Neural cell (in vitro differentiated cells): ENCODE measurements around the gene IKZF2. TPM values are rescaled to one million over a fixed set of nuclear protein-coding genes. Genes with fewer than 3 reads are reported as not detected.

Experiments used
- H2AFZ ChIP-seq: fragments of 200-600, 300-800 bp; sonication (generic), shearing (Covaris generic); 2 replicates; pipeline ENCODE4 v1.6.0; 2014; ENCODE audit warnings: low read depth, mild to moderate bottlenecking, antibody characterized with exemption, low read length, moderate library complexity
- H3F3A ChIP-seq: fragments of 200-600 bp; shearing (Covaris generic); 2 replicates; pipeline ENCODE4 v1.6.1; 2016; ENCODE audit warnings: mild to moderate bottlenecking, moderate library complexity, mixed read lengths, antibody characterized with exemption, low read length; ENCODE audit not compliant: insufficient read depth, poor library complexity, severe bottlenecking
- H3K27ac ChIP-seq: fragments of 200-600, 300-800 bp; sonication (generic), shearing (Covaris generic); 2 replicates; pipeline ENCODE4 v1.5.1; 2014; ENCODE audit warnings: mild to moderate bottlenecking, low read length, moderate library complexity
- H3K27me3 ChIP-seq: fragments of 300-800, 200-600 bp; sonication (generic), shearing (Covaris generic); 2 replicates; pipeline ENCODE4 v1.6.0; 2014; ENCODE audit warnings: mild to moderate bottlenecking, low read depth, low read length, moderate library complexity; ENCODE audit not compliant: insufficient read depth
- H3K36me3 ChIP-seq: fragments of 300-800, 200-600 bp; sonication (generic), shearing (Covaris generic); 2 replicates; pipeline ENCODE4 v1.5.1; 2014; ENCODE audit warnings: mild to moderate bottlenecking, antibody characterized with exemption, low read length, moderate library complexity; ENCODE audit not compliant: insufficient read depth
- H3K4me2 ChIP-seq: fragments of 300-800, 200-600 bp; sonication (generic), shearing (Covaris generic); 2 replicates; pipeline ENCODE4 v1.6.0; 2014; ENCODE audit warnings: mild to moderate bottlenecking, low read length
- H3K4me3 ChIP-seq: fragments of 300-800, 200-600 bp; sonication (generic), shearing (Covaris generic); 2 replicates; pipeline ENCODE4 v1.5.1; 2014; ENCODE audit warnings: mild to moderate bottlenecking, low read length, moderate library complexity
- H3K79me2 ChIP-seq: fragments of 200-600 bp; shearing (Covaris generic); replicated peaks from 2 replicates; pipeline ENCODE4 v1.6.0; 2014; ENCODE audit warnings: mild to moderate bottlenecking, low read length, moderate library complexity; ENCODE audit not compliant: insufficient read depth
- H3K9ac ChIP-seq: fragments of 300-800, 200-600 bp; sonication (generic), shearing (Covaris generic); 2 replicates; pipeline ENCODE4 v1.6.1; 2016; ENCODE audit warnings: mild to moderate bottlenecking, low read length, mixed read lengths
- H3K9me2 ChIP-seq: fragments of 200-600 bp; shearing (Covaris generic); 2 replicates; pipeline ENCODE4 v1.6.1; 2016; ENCODE audit warnings: mild to moderate bottlenecking, low read length, mixed read lengths; ENCODE audit not compliant: insufficient read depth
- H3K9me3 ChIP-seq: fragments of 200-600, 300-800 bp; sonication (generic), shearing (Covaris generic); 2 replicates; pipeline ENCODE4 v1.6.1; 2016; ENCODE audit warnings: mild to moderate bottlenecking, mixed run types, low read length, moderate library complexity, mixed read lengths
- H4K20me1 ChIP-seq: fragments of 200-600 bp; shearing (Covaris generic); 2 replicates; pipeline ENCODE4 v1.6.1; 2016; ENCODE audit warnings: mild to moderate bottlenecking, mixed run types; ENCODE audit not compliant: insufficient read depth
- CTCF ChIP-seq: fragments of 450-650 bp; IDR thresholded peaks from 2 replicates; pipeline ENCODE4 v1.5.1; 2014; ENCODE audit warnings: antibody characterized with exemption, mild to moderate bottlenecking, moderate library complexity; ENCODE audit not compliant: poor library complexity, severe bottlenecking
- EP300 ChIP-seq: fragments of 450-650 bp; conservative IDR thresholded peaks from 2 replicates; pipeline ENCODE4 v1.6.1; 2014; ENCODE audit warnings: antibody characterized with exemption, mild to moderate bottlenecking, moderate library complexity; ENCODE audit not compliant: poor library complexity, severe bottlenecking
- EZH2 ChIP-seq: fragments of 200-600, 300-800 bp; shearing (Covaris generic), sonication (generic); IDR thresholded peaks from 2 replicates; pipeline ENCODE4 v1.6.1; 2014; ENCODE audit warnings: antibody characterized with exemption, low read length, borderline replicate concordance, mild to moderate bottlenecking; ENCODE audit not compliant: insufficient read depth, poor library complexity, severe bottlenecking
- MXI1 ChIP-seq: fragments of 450-650 bp; conservative IDR thresholded peaks from 2 replicates; pipeline ENCODE4 v1.6.1; 2014; ENCODE audit warnings: antibody characterized with exemption, mild to moderate bottlenecking; ENCODE audit not compliant: poor library complexity, severe bottlenecking
- POLR2AphosphoS5 ChIP-seq: IDR thresholded peaks from 2 replicates; pipeline ENCODE4 v1.6.1; 2012
- RAD21 ChIP-seq: fragments of 450-650 bp; conservative IDR thresholded peaks from 2 replicates; pipeline ENCODE4 v1.6.1; 2014; ENCODE audit warnings: antibody characterized with exemption, mild to moderate bottlenecking, moderate library complexity
- SMC3 ChIP-seq: fragments of 450-650 bp; conservative IDR thresholded peaks from 2 replicates; pipeline ENCODE4 v1.6.1; 2014; ENCODE audit warnings: antibody characterized with exemption, mild to moderate bottlenecking, moderate library complexity; ENCODE audit not compliant: poor library complexity
- TAF1 ChIP-seq: IDR thresholded peaks from 2 replicates; pipeline ENCODE4 v1.6.1; 2012; ENCODE audit warnings: low read depth
- polyA plus RNA-seq: library from polyadenylated mRNA; depleted of rRNA; stranded (reverse); fragments of >200 nt; gene quantifications from 2 replicates; pipeline ENCODE4 v1.2.3, GENCODE V29; 2014
- TF ChIP-seq, protein P1 (sequence below): IDR thresholded peaks from 2 replicates; pipeline ENCODE4 v1.6.1; 2012; ENCODE audit warnings: borderline replicate concordance

The IKZF2 gene
- polyA plus RNA-seq, 1 donor from 2014 or later, result 5.6 TPM

- Histone ChIP-seq H3K4me3 (no peak overlapping the region), H3K9me2 (no peaks in the 10 kb centered on the region), H4K20me1 (no peaks in the 10 kb centered on the region), H3K36me3 (no peaks in the 10 kb centered on the region), H3K4me2 (no peak overlapping the region), H2AFZ (no peak overlapping the region), H3K27me3 (no peaks in the 10 kb centered on the region), H3F3A (no peaks in the 10 kb centered on the region), H3K9me3 (no peaks in the 10 kb centered on the region), H3K79me2 (no peaks in the 10 kb centered on the region), H3K9ac (no peak overlapping the region), H3K27ac (no peak overlapping the region)
- TF ChIP-seq MXI1 (no peak), RAD21 (no peak), EZH2 (no peak), CTCF (no peak), POLR2AphosphoS5 (no peak), TAF1 (no peak), SMC3 (no peak), EP300 (no peak)
- TF ChIP-seq, protein P1, sequence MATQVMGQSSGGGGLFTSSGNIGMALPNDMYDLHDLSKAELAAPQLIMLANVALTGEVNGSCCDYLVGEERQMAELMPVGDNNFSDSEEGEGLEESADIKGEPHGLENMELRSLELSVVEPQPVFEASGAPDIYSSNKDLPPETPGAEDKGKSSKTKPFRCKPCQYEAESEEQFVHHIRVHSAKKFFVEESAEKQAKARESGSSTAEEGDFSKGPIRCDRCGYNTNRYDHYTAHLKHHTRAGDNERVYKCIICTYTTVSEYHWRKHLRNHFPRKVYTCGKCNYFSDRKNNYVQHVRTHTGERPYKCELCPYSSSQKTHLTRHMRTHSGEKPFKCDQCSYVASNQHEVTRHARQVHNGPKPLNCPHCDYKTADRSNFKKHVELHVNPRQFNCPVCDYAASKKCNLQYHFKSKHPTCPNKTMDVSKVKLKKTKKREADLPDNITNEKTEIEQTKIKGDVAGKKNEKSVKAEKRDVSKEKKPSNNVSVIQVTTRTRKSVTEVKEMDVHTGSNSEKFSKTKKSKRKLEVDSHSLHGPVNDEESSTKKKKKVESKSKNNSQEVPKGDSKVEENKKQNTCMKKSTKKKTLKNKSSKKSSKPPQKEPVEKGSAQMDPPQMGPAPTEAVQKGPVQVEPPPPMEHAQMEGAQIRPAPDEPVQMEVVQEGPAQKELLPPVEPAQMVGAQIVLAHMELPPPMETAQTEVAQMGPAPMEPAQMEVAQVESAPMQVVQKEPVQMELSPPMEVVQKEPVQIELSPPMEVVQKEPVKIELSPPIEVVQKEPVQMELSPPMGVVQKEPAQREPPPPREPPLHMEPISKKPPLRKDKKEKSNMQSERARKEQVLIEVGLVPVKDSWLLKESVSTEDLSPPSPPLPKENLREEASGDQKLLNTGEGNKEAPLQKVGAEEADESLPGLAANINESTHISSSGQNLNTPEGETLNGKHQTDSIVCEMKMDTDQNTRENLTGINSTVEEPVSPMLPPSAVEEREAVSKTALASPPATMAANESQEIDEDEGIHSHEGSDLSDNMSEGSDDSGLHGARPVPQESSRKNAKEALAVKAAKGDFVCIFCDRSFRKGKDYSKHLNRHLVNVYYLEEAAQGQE, result no peak
Observed at GRCh38 chr2:213034585-213034984, 116.8 kb downstream of the IKZF2 start.

DNA sequence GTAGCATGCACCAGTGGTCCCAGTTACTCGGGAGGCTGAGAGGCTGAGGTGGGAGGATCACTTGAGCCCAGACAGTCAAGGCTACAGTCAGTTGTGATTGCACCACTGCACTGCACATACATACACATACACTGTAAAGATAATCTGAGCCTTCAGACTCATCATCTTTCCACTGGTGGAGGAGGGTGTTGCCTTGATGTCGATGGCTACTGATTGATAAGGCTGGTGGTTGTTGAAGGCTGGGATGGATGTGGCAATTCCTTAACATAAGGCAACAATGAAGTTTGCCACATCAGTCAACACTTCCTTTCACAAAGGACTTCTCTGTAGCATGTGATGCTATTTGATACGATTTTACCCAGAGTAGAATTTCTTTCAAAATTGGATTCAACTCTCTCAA, 118.8 kb downstream of the IKZF2 start:
- no peak for TF ChIP-seq CTCF
- no peak for TF ChIP-seq MXI1
- TF ChIP-seq SMC3, result no peak
- no peak for TF ChIP-seq EP300
- no peak for TF ChIP-seq POLR2AphosphoS5
- H3K27ac ChIP-seq, result no peak overlapping the region
- no peaks in the 10 kb centered on the region for H3K79me2 ChIP-seq
- no peaks in the 10 kb centered on the region for H3F3A ChIP-seq
- H2AFZ ChIP-seq, result no peak overlapping the region
- H3K9me3 ChIP-seq, result no peaks in the 10 kb centered on the region
- no peaks in the 10 kb centered on the region for H3K9me2 ChIP-seq
- H3K36me3 ChIP-seq, result no peaks in the 10 kb centered on the region
- H3K4me2 ChIP-seq, result no peak overlapping the region
- no peak overlapping the region for H3K9ac ChIP-seq
- no peaks in the 10 kb centered on the region for H4K20me1 ChIP-seq
- H3K4me3 ChIP-seq, result no peak overlapping the region
- no peaks in the 10 kb centered on the region for H3K27me3 ChIP-seq
